Measurements from ENCODE around the gene SNX8.
A peak's percentile ranks its signal among the peaks of the same experiment; 100 is the strongest.
"Not testable (repeated sequence)": the region's sequence is repeated elsewhere in the genome, so short reads cannot be mapped to it uniquely, and the experiment has no call there.

Gene SNX8, protein sequence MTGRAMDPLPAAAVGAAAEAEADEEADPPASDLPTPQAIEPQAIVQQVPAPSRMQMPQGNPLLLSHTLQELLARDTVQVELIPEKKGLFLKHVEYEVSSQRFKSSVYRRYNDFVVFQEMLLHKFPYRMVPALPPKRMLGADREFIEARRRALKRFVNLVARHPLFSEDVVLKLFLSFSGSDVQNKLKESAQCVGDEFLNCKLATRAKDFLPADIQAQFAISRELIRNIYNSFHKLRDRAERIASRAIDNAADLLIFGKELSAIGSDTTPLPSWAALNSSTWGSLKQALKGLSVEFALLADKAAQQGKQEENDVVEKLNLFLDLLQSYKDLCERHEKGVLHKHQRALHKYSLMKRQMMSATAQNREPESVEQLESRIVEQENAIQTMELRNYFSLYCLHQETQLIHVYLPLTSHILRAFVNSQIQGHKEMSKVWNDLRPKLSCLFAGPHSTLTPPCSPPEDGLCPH

DNA sequence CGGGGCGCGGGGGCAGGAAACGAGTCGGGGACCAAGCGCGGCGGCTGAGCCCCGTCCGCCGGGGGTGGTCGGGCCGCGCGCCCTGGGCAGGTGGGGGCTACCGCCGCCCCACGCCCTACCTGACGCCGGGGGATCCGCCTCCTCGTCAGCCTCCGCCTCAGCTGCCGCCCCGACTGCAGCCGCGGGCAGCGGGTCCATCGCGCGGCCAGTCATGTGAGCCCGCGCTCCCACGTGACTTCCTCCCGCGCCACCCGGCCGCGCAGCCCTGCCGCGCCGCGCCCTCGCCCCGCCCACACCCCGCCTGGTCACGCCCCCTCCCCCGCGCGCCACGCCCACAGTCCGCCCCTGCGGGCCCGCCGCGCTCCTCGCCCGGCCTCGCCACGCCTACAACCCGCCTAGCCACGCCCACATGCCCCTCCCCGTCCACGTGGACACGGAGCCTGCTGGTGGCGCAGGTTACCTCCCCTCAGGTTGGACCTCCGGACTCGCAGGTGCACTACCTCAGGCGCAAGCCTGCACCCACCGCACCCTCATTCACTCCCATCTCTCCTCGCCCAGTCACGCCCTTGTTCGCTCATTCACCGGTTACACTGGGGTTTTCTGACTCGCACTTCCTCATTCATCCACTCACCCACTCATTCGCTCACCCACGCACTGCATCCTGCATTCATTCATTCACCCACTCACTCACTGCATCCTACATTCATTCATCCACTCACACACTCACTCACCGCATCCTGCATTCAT lies at the start of gene SNX8:
Gene SNX8, minus strand, starts transcription at position 233 of the 747 bp plus-strand sequence. Its CDS starts 20 bp downstream, at position 213.
- peak; percentile 94 for DNase-seq

GRCh38 chr7:2362385-2363088 lies 48.3 kb upstream of the SNX8 start:
- no peak for DNase-seq

GRCh38 chr7:2360796-2361195 lies 46.6 kb upstream of the SNX8 start:
- DNase-seq = no peak

GRCh38 chr7:2359610-2360009 lies 45.4 kb upstream of the SNX8 start:
- DNase-seq = no peak

DNA sequence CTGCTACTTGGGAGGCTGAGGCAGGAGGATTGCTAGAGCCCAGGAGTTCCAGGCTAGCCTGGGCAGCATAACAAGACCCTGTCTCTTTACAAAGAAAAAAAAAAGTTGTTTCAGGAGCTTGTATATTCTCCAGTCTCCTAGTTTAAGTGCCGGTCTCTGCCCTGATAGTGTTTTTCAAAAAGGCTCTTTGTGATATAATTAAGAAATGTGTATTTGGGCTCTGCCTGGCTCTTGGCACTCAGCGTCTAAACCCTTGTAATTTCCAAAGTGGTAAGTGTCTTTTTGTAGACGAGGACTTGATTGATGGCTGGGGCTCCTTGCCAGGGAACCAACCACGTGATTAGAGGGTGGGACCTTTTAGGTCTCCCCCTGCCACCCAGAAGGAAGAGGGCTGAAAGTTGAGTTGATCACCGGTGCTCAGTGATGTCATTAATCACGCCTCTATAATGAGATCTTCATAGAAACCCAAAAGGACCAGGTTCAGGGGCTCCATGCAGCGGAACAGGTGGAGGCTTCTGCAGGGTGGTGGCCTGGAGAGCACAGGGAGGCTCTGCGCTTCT lies 44.8 kb upstream of the SNX8 start:
- no peak for DNase-seq

GRCh38 chr7:2357571-2357970 lies 43.3 kb upstream of the SNX8 start:
- DNase-seq = no peak

DNA sequence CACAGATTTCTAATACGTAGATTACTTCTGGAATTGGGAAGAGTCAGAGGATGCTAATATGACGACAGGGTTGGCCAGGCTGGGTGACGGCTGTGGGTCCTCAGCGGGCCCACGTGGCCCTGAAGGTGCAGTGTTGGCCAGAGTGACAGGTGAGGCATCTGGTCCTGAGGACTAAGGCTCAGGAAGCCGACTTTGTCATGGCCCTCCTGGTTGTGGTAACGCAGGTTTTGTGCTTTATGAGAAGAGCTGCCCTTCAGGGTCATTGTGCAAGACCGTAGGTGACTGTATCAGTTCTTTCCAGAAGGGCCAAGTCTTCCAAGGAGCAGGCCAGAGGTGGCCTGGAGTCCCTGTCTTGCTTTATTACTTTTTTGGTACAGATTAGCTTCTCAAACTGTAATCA lies 42.9 kb upstream of the SNX8 start:
- DNase-seq = no peak

DNA sequence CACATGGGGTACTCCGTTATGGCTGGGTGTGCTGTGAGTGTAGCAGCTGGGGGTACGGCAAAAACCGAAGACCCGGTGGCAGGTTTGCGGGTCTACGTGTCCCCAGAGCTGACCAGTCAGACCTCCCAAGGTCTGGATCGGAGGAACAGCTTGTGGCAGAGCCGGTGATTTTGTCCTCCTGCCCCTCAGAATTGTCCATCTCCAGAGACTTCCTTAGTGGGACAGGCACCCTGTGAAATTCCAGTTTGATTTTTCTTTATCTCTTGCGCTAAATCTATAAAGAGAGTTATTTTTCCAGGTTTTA lies 41.4 kb upstream of the SNX8 start:
- DNase-seq = no peak

- DNase-seq = no peak
Measured at GRCh38 chr7:2354939-2355704, 40.9 kb upstream of the SNX8 start.

DNA sequence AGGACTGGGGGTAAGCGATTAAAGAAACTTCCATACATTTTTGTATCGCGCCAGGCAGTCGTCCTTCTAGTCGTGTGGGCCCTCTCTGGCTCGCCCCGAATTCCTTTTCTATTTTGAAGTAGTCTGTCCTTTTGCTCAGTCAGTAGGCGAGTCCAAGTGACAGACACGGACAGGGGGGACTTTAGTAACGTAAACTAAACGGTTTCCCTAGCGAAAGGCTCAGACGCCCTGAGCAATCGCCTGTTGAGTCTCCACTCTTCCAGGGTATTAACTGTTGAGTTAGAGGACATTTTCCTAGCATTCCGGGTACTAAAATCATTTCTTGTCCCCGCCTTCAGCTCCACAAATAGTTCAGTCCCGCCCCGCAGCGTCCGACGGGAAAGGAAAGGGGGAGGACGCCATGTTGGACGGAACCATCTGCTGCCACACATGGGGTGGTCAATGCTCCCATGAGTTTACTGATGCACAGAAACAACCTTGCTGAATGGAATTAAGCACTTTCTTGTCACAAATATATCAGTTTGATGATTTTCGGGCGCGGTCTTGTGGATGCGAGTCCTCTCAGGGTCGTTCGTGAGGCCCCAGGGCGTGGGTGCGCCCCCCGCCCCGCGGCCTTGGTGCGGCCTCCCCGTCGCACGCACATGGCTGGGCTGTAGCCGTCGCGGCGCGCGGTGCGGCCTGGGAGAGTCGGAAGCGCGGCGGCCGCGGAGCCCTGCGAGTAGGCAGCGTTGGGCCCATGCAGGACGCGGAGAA lies 40.1 kb upstream of the SNX8 start, which contains the start of gene EIF3B:
Gene EIF3B, plus strand, starts transcription at position 642 of the 753 bp plus-strand sequence. Its CDS starts 95 bp downstream, at position 737.
- peak; percentile 88 for DNase-seq

DNA sequence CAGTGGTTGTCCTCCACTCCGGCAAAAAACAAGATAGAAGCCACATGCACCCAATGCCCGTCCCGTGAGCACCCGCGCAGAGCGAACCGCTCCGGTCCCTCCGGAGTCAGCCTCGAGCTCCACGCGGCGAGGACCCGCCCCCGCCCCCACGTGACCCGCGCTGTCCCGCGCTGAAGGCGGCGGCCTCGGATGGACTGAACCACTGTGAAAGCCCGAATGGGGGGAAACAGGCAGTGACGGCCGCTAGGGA lies 39.6 kb upstream of the SNX8 start:
- DNase-seq = peak; percentile 90

GRCh38 chr7:2353113-2353935 lies 39.1 kb upstream of the SNX8 start:
- no peak for DNase-seq

GRCh38 chr7:2350861-2351260 lies 36.6 kb upstream of the SNX8 start:
- no peak for DNase-seq

DNA sequence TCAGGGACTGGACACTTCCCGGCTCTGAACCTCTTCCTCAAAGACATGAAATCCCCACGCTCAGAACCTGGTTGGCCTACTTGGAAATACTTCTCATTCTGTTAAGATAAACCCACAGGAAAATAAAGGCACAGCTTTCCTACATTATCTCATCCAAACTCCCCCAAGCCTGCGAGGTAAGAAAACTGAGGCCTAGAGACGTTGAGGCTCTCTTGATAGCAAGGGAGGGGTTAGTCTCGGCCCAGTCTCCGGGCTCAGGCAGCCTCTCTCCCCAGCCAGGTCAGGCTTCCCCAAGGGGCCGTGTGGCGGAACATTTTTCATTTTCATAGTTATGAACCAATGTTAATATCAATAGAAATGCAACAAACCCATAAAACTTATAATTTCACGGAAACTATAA lies 35.8 kb upstream of the SNX8 start:
- no peak for DNase-seq

- DNase-seq = not testable (repeated sequence)
Measured at GRCh38 chr7:2347351-2348063, 33.3 kb upstream of the SNX8 start.

DNA sequence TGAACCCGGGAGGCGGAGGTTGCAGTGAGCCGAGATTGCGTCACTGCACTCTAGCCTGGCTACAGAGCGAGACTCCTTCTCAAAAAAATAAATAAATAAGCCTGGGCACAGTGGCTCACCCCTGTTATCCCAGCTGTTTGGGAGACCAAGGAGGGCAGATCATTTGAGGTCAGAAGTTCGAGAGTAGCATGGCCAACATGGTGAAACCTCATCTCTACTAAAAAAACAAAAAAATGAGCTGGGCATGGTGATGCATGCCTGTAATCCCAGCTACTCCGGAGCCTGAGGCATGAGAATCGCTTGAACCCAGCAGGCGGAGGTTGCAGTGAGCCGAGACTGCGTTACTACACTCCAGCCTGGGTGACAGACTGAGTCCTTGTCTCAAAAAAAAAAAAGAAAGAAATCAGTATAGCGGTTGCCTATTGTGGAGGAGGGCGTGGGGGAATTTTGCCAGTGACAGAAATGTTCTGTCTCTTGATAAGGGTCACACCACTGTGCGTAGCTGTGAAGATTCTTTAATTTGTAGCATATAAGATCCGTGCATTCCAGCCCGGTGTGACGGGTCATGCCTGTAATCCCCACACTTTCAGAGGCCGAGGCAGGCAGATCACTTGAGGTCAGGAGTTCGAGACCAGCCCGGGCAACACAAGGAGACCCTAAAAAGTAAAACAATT lies 22.5 kb upstream of the SNX8 start:
- no peak for DNase-seq

DNA sequence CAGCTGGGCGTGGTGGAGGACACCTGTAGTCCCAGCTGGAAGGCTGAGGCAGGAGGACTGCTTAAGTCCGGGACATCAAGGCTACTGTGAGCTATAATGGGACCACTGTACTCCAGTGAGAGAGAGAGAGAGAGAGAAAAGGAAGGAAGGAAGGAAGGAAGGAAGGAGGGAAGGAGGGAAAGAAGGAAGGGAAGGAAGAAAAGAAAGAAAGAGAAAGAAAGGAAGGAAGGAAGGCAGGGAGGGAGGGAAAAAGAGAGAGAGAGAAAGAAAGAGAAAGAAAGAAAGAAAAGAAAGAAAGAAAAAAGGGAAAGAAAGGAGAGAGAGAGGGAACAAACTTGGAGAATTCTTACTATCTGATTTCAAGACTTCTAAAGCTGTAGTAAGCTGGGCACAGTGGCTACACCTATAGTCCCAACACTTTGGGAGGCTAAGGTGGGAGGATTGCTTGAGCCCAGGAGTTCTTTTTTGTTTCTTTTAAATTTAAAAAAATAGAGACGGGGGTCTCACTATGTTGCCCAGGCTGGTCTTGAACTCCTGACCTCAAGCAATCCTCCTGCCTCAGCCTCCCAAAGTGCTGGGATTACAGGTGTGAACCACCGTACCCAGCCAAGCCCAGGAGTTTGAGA lies 18.5 kb upstream of the SNX8 start:
- DNase-seq = not testable (repeated sequence)

GRCh38 chr7:2331707-2332106 lies 17.5 kb upstream of the SNX8 start:
- no peak for DNase-seq

DNA sequence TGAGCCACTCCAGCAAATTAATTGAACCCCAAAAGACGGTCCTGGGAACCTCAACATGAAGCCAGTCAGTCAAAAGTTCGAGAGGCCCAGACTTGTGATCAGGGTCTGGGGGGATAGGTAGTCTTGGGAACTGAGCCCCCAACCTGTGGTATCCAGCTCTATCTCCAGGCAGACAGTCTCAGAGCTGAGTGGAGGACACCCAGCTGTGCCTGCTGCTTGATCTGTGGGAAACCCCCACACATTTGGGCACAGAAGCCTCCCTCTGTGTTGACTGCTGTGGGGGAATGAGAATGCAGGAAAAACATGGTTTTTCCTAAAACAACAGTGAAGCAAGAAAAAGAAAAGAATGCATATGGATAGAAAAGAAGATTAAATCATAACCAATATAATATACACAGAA lies 16.3 kb upstream of the SNX8 start:
- no peak for DNase-seq
